Keratinocyte (primary cell): ENCODE data around the gene AXL.

Experiments used
- EZH2 ChIP-seq: IDR thresholded peaks from one replicate; pipeline ENCODE4 v1.6.1; 2012; ENCODE audit warnings: inconsistent platforms, mild to moderate bottlenecking, low read length, moderate library complexity
- TF ChIP-seq, protein P1 (sequence below), 3 experiments: IDR thresholded peaks in 1 of 3; conservative IDR thresholded peaks in 1 of 3; optimal IDR thresholded peaks in 1 of 3; 2 replicates in 2 of 3; 3 replicates in 1 of 3; pipeline versions ENCODE3 to v1.5.1; 2011; ENCODE audit warnings: low read length in 3 of 3, mild to moderate bottlenecking in 3 of 3, moderate library complexity in 2 of 3, control low read depth in 1 of 3, inconsistent platforms in 1 of 3; ENCODE audit not compliant: insufficient read depth in 2 of 3; ENCODE audit errors: extremely low read depth in 1 of 3

DNA sequence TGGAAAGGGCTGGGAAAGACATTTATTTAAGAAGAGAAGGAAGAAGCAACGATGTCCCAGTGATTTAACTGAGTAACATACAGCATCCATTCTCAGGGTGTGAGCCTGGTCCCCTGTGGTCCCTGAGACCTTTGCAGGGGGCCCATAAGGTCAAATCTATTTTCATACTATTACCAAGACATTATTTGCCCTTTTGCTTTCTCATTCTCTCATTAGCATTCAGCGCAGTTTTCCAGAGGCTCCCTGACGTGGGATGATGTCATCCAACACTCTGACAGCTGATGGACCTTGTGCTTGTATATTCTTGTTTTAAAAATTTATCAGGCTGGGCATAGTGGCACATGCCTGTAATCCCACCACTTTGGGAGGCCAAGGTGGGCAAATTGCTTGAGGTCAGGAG lies 26.8 kb downstream of the AXL start:
- TF ChIP-seq, protein P1, sequence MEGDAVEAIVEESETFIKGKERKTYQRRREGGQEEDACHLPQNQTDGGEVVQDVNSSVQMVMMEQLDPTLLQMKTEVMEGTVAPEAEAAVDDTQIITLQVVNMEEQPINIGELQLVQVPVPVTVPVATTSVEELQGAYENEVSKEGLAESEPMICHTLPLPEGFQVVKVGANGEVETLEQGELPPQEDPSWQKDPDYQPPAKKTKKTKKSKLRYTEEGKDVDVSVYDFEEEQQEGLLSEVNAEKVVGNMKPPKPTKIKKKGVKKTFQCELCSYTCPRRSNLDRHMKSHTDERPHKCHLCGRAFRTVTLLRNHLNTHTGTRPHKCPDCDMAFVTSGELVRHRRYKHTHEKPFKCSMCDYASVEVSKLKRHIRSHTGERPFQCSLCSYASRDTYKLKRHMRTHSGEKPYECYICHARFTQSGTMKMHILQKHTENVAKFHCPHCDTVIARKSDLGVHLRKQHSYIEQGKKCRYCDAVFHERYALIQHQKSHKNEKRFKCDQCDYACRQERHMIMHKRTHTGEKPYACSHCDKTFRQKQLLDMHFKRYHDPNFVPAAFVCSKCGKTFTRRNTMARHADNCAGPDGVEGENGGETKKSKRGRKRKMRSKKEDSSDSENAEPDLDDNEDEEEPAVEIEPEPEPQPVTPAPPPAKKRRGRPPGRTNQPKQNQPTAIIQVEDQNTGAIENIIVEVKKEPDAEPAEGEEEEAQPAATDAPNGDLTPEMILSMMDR (optimal IDR thresholded peaks at IDR 0.05 in 1 of 3, IDR thresholded peaks at IDR 0.05 in 1 of 3, conservative IDR thresholded peaks at IDR 0.05 in 1 of 3; ENCODE audit: extremely low read depth in 1 of 3, insufficient read depth in 2 of 3, low read length in 3 of 3), result no peak
- no peak for TF ChIP-seq EZH2
